Psoas muscle (tissue), 8 donors: ENCODE measurements around the gene TSPAN2. TPM values are rescaled to one million over a fixed set of nuclear protein-coding genes. Genes with fewer than 3 reads are reported as not detected.

ENCODE experiments used
- ATAC-seq, 4 donors: fragments of 200-7000 bp; cut with Tn5 transposase; one replicate each; pipeline ENCODE4 v1.9.1; 2020; ENCODE audit warnings: moderate library complexity in 3 of 4, mild to moderate bottlenecking in 2 of 4
- DNase-seq, 2 donors: peaks; one replicate each; pipeline ENCODE4 v3.0.0-alpha.2; 2020
- H3K27ac ChIP-seq: fragments of 200-600 bp; one replicate; pipeline ENCODE4 v1.8.0; 2022
- H3K27me3 ChIP-seq, 3 donors: fragments of 200-600 bp in 1 of 3; one replicate each; pipeline versions ENCODE4 v1.6.1 to v1.8.0; 2013 to 2022; ENCODE audit warnings: low read length in 2 of 3, mild to moderate bottlenecking in 2 of 3, moderate library complexity in 1 of 3; ENCODE audit not compliant: insufficient read depth in 3 of 3
- H3K36me3 ChIP-seq, 2 donors: fragments of 200-600 bp in 1 of 2; one replicate each; pipeline versions ENCODE4 v1.6.1 to v1.8.0; 2013 to 2022; ENCODE audit warnings: low read depth in 1 of 2, mild to moderate bottlenecking in 1 of 2, moderate library complexity in 1 of 2; ENCODE audit not compliant: insufficient read depth in 1 of 2
- H3K4me1 ChIP-seq: fragments of 200-600 bp; one replicate; pipeline ENCODE4 v1.8.0; 2022
- H3K4me3 ChIP-seq: fragments of 200-600 bp; one replicate; pipeline ENCODE4 v1.8.0; 2022; ENCODE audit warnings: mild to moderate bottlenecking
- H3K9me3 ChIP-seq: fragments of 200-600 bp; one replicate; pipeline ENCODE4 v1.8.0; 2022
- CTCF ChIP-seq: fragments of 200-600 bp; IDR thresholded peaks from one replicate; pipeline ENCODE4 v1.8.0; 2022; ENCODE audit warnings: antibody characterized with exemption
- WGBS, 3 donors: extraction: QIAGEN DNeasy Blood & Tissue Kit; methylation state at CpG; one replicate each; pipeline versions ENCODE4 v1.1.6 to v1.1.7; 2013; 5-methylcytosine and 5-hydroxymethylcytosine counted together
- intact Hi-C, 2 donors: fragments of 100-400 bp; cut with DNase I; formaldehyde crosslinking; loops; one replicate each; pipeline versions ENCODE4 v1.11.0 to v1.14.2; 2022
- long read RNA-seq, 2 donors: library from polyadenylated mRNA; unstranded; transcript quantifications; one replicate each; pipeline ENCODE4 v2.0.0, GENCODE V29; 2021
- polyA plus RNA-seq, 3 donors: library from polyadenylated mRNA; stranded (reverse); fragments of 200-250 nt; gene quantifications; one replicate each; pipeline ENCODE4 v1.2.3, GENCODE V29; 2013
- total RNA-seq, 4 donors: library from RNA; stranded (reverse); fragmentation: NEBNext Ultra II Directional in 2 of 4; extraction: Animal tissue kit (Norgen Biotek cat#: 25700) in 2 of 4; gene quantifications; one replicate each; pipeline versions ENCODE4 v1.2.1 to v1.2.4, GENCODE V29; 2021 to 2023
- donor health status: healthy with polysubstance abuse.
- donor health status: DM: no; HTN: no; CAD: no; lungs with moderate emphysema.
- donor health status: Bipolar disorder and iron deficiency.
- donor health status: healthy.
- donor health status: DM: yes; HTN: yes; CAD: no.
- donor health status: DM: no; HTN: no; CAD: no.
- donor health status: DM: no; HTN: no; CAD: no.
- donor health status: DM: yes; HTN: yes; CAD: no.

The TSPAN2 gene
- total RNA-seq, result 1 to 10 TPM; 1.2 to 2.3 (median 2.1) TPM
- polyA plus RNA-seq, result 1 to 10 TPM in 2 of 3 donors, under 1 TPM in 1; 0.87 to 1.4 (median 1.1) TPM
- long read RNA-seq, donor 1, partial matches to known transcripts, result 0 of 1 reads
- long read RNA-seq, donor 1, other reads (novel, unspliced or antisense), result 1 of 1 reads
- long read RNA-seq, donor 2, partial matches to known transcripts, result 0 of 2 reads
- long read RNA-seq, donor 2, other reads (novel, unspliced or antisense), result 0 of 2 reads

GRCh38 chr1:115089420-115090185 lies at the start of gene TSPAN2:
TSS of gene TSPAN2 (minus strand) at chr1:115089503. CDS start at chr1:115089432, 71 bp downstream.
- H3K9me3 ChIP-seq, result no peaks in the 10 kb centered on the region
- peak; percentile 49 to 64 for DNase-seq
- no peaks in the 10 kb centered on the region for H3K36me3 ChIP-seq
- H3K27ac ChIP-seq, result peak within 1 kb of the TSS; percentile 66
- peak; percentile 13 for TF ChIP-seq CTCF
- peak; percentile 65 to 83 (median 70) for ATAC-seq
- WGBS, 3 donors, result 0 to 1% (median 1%) methylated on average over 33 to 67 of the region's 68 CpGs
- no peaks in the 10 kb centered on the region for H3K4me1 ChIP-seq
- H3K4me3 ChIP-seq, result peak within 1 kb of the TSS; percentile 81
- no peaks in the 10 kb centered on the region for H3K27me3 ChIP-seq
- intact Hi-C loops, result no loop called here

- DNase-seq (peak; percentile 88 to 93), ATAC-seq (peak; percentile 88 to 93 (median 88))
- peak; percentile 93 for TF ChIP-seq CTCF
- Histone ChIP-seq H3K4me1 (peaks cover 11% of the 10 kb centered on the region), H3K27ac (no peak overlapping the region), H3K27me3 (no peaks in the 10 kb centered on the region), H3K9me3 (no peaks in the 10 kb centered on the region), H3K4me3 (no peak overlapping the region), H3K36me3 (no peaks in the 10 kb centered on the region)
- intact Hi-C loops, result loop anchor here (2.0 to 5.0 kb wide), 3 partner anchors 40 to 458 kb away; partner anchors contain the start of gene NGF (in 1 of the 2)
- 4 to 6% (median 5%) methylated on average over 13 of the region's 13 CpGs for WGBS, 3 donors
Measured at GRCh38 chr1:115138973-115139372, 49.7 kb upstream of the TSPAN2 start.

- WGBS, 3 donors, result 41 to 59% (median 52%) methylated on average over 6 of the region's 6 CpGs
- no peaks in the 10 kb centered on the region for H3K9me3 ChIP-seq
- intact Hi-C loops, result loop anchor here (2.0 to 5.0 kb wide), 3 partner anchors 41 to 459 kb away; partner anchors contain the start of gene NGF (in 1 of the 2)
Measured at GRCh38 chr1:115138271-115138670, 49.0 kb upstream of the TSPAN2 start.

GRCh38 chr1:115137191-115137590 lies 47.9 kb upstream of the TSPAN2 start:
- H3K4me1 ChIP-seq, result peaks cover 17% of the 10 kb centered on the region
- ATAC-seq (no peak), DNase-seq (no peak)
- no peak for TF ChIP-seq CTCF
- H3K27ac ChIP-seq, result no peak overlapping the region
- intact Hi-C loops, result loop anchor here (2.0 to 5.0 kb wide), 3 partner anchors 200 to 460 kb away; partner anchors contain the start of gene NGF (in 1 of the 2)
- no peaks in the 10 kb centered on the region for H3K36me3 ChIP-seq
- H3K4me3 ChIP-seq, result no peak overlapping the region
- WGBS, 3 donors, result 73 to 96% (median 83%) methylated on average over 1 of the region's 1 CpG
- H3K27me3 ChIP-seq, result no peaks in the 10 kb centered on the region
- no peaks in the 10 kb centered on the region for H3K9me3 ChIP-seq

More at GRCh38 chr1:115138271-115138670, 49.0 kb upstream of the TSPAN2 start:
- Histone ChIP-seq H3K4me3 (no peak overlapping the region), H3K4me1 (peaks cover 17% of the 10 kb centered on the region), H3K27me3 (no peaks in the 10 kb centered on the region), H3K36me3 (no peaks in the 10 kb centered on the region), H3K27ac (no peak overlapping the region)
- DNase-seq, result no peak
- no peak for TF ChIP-seq CTCF
- no peak for ATAC-seq
